Measurements from ENCODE around the gene RPEL1.

GRCh38 chr10:103202319-103202718 is 43.4 kb upstream of the RPEL1 start:
- TF ChIP-seq CTCF (IDR thresholded peaks at IDR 0.05) (no peak), EZH2 (IDR thresholded peaks at IDR 0.05; ENCODE audit: borderline replicate concordance, insufficient read depth, low read depth, low read length, poor library complexity, severe bottlenecking) (no peak)
